ENCODE measurements around the gene TRMU. TPM values are rescaled to one million over a fixed set of nuclear protein-coding genes. Genes with fewer than 3 reads are reported as not detected.

TRMU gene
- total and polyA plus RNA-seq, 4 donors, result 24.1 to 42.3 (median 34.0) TPM

DNA sequence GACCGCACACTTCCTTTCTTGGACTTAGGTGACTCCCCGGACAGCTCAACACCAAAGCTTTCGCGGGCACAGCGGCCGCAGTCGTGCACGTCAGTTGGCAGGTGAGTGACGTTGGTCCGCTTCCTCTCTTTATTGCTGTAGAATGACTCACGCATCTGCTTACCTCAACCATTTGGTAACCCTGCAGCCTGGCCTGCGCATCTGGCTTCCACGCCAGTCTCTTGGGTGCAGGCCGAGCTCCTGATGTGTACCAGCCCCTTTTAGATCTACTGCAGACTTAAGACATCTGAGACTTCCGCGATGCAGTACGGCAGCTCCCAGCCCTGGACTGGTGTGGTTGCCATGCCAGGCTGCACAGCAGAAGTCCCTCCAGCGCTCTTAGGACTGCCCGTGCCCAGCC, 12.4 kb upstream of the TRMU start:
- no peak overlapping the region for H3K9ac ChIP-seq (ENCODE audit: insufficient read depth in 1 of 2, low read length in 2 of 2)
- no peak for ATAC-seq (ENCODE audit: insufficient read depth, low FRiP score)
- TF ChIP-seq, protein P1, sequence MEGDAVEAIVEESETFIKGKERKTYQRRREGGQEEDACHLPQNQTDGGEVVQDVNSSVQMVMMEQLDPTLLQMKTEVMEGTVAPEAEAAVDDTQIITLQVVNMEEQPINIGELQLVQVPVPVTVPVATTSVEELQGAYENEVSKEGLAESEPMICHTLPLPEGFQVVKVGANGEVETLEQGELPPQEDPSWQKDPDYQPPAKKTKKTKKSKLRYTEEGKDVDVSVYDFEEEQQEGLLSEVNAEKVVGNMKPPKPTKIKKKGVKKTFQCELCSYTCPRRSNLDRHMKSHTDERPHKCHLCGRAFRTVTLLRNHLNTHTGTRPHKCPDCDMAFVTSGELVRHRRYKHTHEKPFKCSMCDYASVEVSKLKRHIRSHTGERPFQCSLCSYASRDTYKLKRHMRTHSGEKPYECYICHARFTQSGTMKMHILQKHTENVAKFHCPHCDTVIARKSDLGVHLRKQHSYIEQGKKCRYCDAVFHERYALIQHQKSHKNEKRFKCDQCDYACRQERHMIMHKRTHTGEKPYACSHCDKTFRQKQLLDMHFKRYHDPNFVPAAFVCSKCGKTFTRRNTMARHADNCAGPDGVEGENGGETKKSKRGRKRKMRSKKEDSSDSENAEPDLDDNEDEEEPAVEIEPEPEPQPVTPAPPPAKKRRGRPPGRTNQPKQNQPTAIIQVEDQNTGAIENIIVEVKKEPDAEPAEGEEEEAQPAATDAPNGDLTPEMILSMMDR (IDR thresholded peaks at IDR 0.05; ENCODE audit: control extremely low read depth, extremely low read depth), result no peak

GRCh38 chr22:46326066-46326680, 9.3 kb upstream of the TRMU start:
- no peak overlapping the region for H3K9ac ChIP-seq (ENCODE audit: insufficient read depth in 1 of 2, low read length in 2 of 2)
- no peaks in the 10 kb centered on the region for H3K4me1 ChIP-seq (ENCODE audit: control insufficient read depth in 5 of 5, insufficient read depth in 5 of 5, low read length in 5 of 5)
- ATAC-seq (ENCODE audit: insufficient read depth, low FRiP score), result no peak
- no peaks in the 10 kb centered on the region for H3K27me3 ChIP-seq (ENCODE audit: control insufficient read depth in 3 of 3, insufficient read depth in 3 of 3, low read length in 2 of 3)
- TF ChIP-seq, protein P1 (IDR thresholded peaks at IDR 0.05; ENCODE audit: control extremely low read depth, extremely low read depth), result no peak
- H3K27ac ChIP-seq (ENCODE audit: low read depth in 1 of 2, low read length in 1 of 2), result no peak overlapping the region
- no peak for DNase-seq
- 92 to 97% methylated on average over 23 of the region's 23 CpGs for WGBS, 2 donors
- H3K9me3 ChIP-seq (ENCODE audit: control insufficient read depth in 4 of 4, insufficient read depth in 3 of 4, low read length in 3 of 4), result no peaks in the 10 kb centered on the region
- peaks cover 0 to 28% (median 8%) of the 10 kb centered on the region in 4 donors for H3K36me3 ChIP-seq (ENCODE audit: control insufficient read depth in 4 of 4, insufficient read depth in 4 of 4, low read length in 4 of 4)
- no peak overlapping the region for H3K4me3 ChIP-seq

More for the DNA sequence above, 12.4 kb upstream of the TRMU start:
- Histone ChIP-seq H3K27me3 (ENCODE audit: control insufficient read depth in 3 of 3, insufficient read depth in 3 of 3, low read length in 2 of 3) (no peaks in the 10 kb centered on the region), H3K36me3 (ENCODE audit: control insufficient read depth in 4 of 4, insufficient read depth in 4 of 4, low read length in 4 of 4) (peaks cover 0 to 28% (median 6%) of the 10 kb centered on the region in 4 donors), H3K4me3 (no peak overlapping the region), H3K4me1 (ENCODE audit: control insufficient read depth in 5 of 5, insufficient read depth in 5 of 5, low read length in 5 of 5) (no peaks in the 10 kb centered on the region), H3K9me3 (ENCODE audit: control insufficient read depth in 4 of 4, insufficient read depth in 3 of 4, low read length in 3 of 4) (no peaks in the 10 kb centered on the region), H3K27ac (ENCODE audit: low read depth in 1 of 2, low read length in 1 of 2) (no peak overlapping the region)
- WGBS, 2 donors, result 93 to 96% methylated on average over 19 of the region's 19 CpGs
- no peak for DNase-seq

DNA sequence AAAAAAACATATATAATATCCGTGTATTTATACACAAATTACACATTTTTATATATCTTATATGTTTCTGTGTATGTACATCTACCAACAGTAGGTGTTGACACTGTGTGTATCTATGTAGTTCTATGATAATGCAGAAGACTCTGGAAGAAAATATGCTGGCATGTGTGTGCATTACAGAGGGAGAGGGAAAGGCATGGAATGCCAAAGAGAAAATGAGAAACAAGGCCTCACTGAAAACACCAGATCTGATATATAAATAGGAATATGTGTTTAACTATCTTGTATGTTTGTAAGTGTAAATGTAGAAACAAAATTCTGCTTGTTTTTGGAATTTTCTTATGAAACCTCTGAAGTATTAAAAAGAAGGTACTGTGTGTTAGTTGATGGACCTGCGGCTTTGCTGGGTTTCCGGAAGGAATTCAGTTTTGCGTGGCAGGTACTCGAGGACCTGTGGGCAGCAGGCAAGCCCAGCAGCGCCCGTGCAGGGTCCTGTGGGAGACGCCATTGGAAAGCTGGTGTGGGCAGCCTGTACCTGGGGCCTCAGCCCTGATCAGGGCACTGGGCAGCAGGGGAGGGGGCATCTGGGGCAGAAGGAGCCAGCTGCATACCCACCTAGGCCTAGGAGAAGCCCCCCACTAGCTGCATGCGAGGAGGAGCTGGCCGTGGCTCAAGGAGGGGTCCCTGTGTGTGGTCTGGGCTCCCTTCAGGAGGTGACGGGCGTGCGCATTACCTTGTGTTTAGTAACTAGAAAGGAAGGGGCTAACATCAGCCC, 7.6 kb upstream of the TRMU start:
- H3K9ac ChIP-seq (ENCODE audit: insufficient read depth in 1 of 2, low read length in 2 of 2), result no peak overlapping the region
- no peaks in the 10 kb centered on the region for H3K4me1 ChIP-seq (ENCODE audit: control insufficient read depth in 5 of 5, insufficient read depth in 5 of 5, low read length in 5 of 5)
- no peak overlapping the region for H3K4me3 ChIP-seq
- peaks cover 0 to 24% (median 8%) of the 10 kb centered on the region in 4 donors for H3K36me3 ChIP-seq (ENCODE audit: control insufficient read depth in 4 of 4, insufficient read depth in 4 of 4, low read length in 4 of 4)
- no peaks in the 10 kb centered on the region for H3K27me3 ChIP-seq (ENCODE audit: control insufficient read depth in 3 of 3, insufficient read depth in 3 of 3, low read length in 2 of 3)
- no peak overlapping the region for H3K27ac ChIP-seq (ENCODE audit: low read depth in 1 of 2, low read length in 1 of 2)
- no peaks in the 10 kb centered on the region for H3K9me3 ChIP-seq (ENCODE audit: control insufficient read depth in 4 of 4, insufficient read depth in 3 of 4, low read length in 3 of 4)
- ATAC-seq (ENCODE audit: insufficient read depth, low FRiP score), result no peak
- WGBS, 2 donors, result 94 to 96% methylated on average over 13 of the region's 13 CpGs
- TF ChIP-seq, protein P1 (IDR thresholded peaks at IDR 0.05; ENCODE audit: control extremely low read depth, extremely low read depth), result no peak
- no peak for DNase-seq

All from lung (tissue), 12 donors.